Erythroblast (primary cell): Measurements from ENCODE around the gene RBM45.

ENCODE experiments used
- GATA1 ChIP-seq: IDR thresholded peaks from 2 replicates; pipeline ENCODE4 v1.6.1; 2011; ENCODE audit warnings: low read depth, mild to moderate bottlenecking, control low read depth, low read length, moderate library complexity
- POLR2A ChIP-seq: IDR thresholded peaks from 2 replicates; pipeline ENCODE4 v1.6.1; 2011; ENCODE audit warnings: mild to moderate bottlenecking, low read length

GRCh38 chr2:178088774-178089270 lies 23.4 kb upstream of the RBM45 start:
- no peak for TF ChIP-seq POLR2A
- TF ChIP-seq GATA1, result no peak
